NCI-H146 treated with DMSO at 0.1 percent for 48 hours (cell line): ENCODE results near the gene SAMD9.
"Not testable (repeated sequence)": the region's sequence is repeated elsewhere in the genome, so short reads cannot be mapped to it uniquely, and the experiment has no call there.

ENCODE experiments used
- DNase-seq: peaks from one replicate; lab custom pipeline; 2025; ENCODE audit not compliant: unreplicated experiment; lab: John Stamatoyannopoulos, UW

SAMD9 gene

DNA sequence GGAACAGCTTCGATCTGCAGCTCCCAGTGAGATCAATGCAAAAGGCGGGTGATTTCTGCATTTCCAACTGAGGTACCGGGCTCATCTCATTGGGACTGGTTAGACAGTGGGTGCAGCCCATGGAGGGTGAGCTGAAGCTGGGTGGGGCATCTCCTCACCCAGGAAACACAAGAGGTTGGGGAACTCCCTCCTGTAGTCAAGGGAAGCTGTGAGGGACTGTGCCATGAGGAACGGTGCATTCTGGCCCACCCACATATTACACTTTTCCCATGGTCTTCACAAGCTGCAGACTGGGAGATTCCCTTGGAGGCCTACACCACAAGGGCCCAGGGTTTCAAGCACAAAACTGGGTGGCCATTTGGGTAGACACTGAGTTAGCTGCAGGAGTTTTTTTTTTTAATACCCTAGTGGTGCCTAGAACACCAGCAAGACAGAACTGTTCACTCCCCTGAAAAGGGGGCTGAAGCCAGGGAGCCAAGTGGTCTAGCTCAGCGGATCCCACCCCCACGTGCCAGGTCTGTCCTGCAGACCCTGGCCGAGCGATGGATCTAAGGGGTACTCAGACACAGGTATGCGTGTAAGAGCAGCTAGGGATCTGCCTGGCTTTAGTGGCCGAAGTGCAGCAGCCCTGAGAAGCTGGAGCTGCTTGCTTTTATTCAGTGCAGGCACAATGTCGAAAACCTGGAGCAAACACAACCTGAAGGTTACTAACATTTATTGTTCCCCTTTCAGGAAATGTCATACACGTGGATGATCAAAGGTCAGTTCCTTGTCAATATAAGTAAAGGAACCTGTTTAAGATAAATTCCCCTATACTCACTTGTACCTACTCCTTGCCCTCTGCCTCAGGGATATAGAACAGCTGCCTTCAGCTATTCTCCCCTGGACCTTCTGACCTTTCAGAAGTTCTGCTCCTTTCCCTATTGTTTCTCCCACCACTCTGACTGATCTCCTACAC lies 3.1 kb upstream of the SAMD9 start:
- no peak for DNase-seq

DNA sequence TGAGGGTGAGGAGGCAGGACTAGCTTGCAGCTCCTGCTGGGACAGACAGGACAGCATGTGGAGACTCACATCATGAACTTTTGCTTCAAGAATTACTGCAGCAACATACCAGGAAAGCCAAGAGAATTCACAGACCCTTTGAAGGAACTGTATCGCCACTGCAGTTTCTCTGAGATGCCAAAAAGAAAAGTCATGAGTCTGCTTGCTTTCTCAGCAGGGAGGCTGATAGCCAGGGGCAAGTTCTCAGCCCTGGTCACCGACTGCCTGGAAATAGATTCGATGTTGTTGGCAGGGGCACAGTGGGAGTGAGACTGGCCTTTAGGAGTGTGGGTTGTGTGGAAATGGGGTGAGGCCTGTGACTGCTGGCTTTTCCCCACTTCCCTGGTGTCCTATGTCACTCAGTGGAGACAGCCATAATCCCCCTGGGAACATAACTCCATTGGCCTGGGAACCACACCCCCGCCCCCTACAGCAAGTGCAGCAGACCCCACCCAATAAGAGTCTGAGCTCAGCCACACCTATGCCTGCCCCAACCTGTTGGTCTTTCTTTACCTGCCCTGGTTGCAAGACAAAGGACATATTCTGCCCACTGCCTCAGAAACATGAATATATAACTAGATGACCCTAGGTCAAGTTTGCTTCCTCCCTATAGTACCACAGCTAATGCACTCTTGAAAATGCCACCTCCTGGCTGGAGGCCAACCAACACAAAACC lies 1.6 kb upstream of the SAMD9 start:
- DNase-seq = no peak

DNA sequence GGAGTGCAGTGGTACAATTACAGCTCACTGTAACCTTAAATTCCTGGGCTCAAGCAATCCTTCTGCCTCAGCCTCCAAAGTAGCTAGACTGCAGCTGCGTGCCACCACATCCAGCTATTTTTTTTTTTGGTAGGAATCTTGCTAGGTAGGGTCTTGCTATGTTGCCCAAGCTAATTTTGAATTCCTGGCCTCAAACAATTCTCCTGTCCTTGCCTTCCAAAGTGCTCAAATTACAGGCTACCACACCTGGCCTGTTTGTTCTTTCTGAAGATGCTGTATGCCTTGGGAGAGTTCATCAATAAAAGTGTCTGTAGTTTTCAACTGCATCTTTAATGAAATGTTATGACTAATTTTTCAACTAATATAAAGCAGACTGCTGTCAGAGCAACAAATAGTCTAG lies 452 bp downstream of the SAMD9 start:
- DNase-seq = peak; percentile 3

DNA sequence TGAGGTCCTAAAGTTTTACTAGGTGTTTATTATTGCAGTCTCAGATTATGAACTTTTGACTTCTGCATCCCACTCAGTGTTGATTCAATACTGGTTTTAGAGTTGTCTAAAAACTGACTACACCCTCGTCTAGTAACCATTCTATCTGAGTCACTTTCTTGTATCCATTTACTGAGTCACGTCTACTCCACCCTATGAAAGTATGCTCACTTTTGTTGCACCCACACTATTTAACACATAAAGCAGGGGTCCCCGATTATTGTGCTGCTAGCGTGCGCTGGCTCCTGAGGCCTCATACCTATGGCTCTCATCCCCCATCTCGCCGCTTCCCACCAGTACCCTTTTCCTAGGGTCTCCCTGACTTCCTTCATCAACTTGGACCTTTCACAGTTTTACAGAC lies 2.0 kb downstream of the SAMD9 start:
- DNase-seq = no peak

DNA sequence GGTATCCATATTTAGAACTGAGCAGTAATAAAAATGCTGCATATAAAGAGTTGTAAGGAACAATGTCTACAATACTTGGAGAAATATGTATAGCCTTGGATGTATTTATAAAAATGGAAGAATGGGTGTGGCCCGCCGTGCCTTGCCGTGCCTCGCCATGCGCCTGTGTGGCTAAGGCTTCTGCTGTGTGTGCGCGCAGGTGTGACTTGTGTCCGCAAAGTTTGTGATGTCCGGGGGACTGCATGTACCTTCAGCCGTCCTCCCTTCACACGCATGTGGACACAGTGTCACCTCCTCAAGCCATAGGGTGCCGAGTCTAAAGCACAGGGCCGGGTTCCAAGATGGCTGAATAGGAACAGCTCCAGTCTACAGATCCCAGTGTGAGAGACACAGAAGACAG lies 9.8 kb downstream of the SAMD9 start:
- DNase-seq = no peak

DNA sequence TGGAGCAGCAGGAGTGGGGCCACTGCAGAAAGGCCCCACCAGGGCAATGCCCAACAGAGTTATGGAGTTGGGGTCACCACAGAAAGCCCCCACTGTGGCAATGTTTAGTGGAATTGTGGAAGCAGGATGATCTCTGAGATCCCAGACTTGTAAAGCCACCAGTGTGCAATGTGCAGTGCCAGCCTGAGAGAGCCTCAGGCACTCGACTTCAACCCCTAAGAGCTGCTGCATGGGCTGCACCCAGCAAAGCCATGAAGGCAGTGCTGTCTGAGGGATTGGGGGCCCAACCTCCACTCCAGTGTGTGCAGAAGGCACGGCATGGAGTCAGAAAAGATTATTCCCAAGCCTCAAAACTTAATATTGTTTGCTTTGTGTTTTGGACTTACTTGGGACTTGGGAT lies 20.4 kb downstream of the SAMD9 start:
- no peak for DNase-seq

DNA sequence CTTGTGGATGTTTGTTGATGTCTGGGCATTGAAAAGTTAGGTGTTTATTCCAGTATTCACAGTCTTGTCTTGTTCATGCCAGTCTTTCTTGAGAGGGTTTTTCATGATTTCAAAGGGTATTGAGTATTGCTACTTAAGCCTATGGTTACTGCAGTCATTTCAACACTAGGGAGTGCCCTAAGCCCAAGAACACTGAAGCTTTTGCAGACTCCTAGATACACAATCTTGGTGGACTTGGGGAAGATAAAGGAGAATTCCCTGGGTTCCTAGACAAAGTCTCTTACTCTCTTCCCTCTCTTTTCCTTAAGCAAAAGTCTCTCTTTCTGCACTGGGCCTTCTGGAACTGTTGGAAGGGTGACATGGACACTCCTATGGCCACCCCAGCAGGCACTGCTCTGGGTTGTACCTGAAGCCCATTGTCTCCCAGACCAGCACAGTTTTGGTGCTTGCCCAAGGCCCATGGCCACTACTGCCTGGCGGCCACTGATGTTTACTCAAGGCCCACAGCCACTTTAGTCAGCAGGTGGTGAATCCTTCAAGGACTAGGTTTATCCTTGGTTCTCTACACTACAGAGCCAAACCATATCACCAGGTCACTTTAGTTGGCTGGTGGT lies 24.9 kb downstream of the SAMD9 start:
- peak; percentile 2 for DNase-seq

DNA sequence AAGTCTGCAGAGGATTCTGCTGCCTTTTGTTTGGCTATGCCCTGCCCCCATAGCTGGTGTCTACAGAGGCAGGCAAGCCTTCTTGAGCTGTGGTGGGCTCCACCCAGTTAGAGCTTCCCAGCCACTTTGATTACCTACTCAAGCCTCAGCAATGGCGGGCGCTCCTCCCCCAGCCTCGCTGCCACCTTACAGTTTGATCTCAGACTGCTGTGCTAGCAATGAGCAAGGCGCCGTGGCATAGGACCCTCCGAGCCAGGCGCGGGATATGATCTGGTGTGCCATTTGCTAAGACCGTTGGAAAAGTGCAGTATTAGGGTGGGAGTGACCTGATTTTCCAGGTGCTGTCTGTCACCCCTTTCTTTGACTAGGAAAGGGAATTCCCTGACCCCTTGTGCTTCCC lies 44.4 kb downstream of the SAMD9 start:
- DNase-seq = not testable (repeated sequence)

DNA sequence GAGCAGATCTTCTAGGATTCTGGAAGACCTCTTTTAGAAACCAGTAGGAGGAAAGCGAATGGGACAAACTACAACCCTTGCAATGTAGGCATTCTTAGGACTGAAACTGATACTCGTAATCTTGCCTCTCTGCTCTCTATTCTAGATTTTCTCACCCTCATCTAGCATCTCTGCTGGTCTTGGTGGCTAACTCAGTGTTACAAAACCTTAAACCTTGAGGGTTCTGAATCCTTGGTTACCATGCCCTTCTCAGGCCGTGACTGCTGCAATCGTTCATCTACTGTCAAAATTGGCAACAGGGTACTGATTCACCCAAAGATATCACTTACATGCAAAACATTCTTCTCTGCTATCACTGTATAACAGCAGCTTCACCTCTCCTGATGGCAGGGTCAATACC lies 55.2 kb downstream of the SAMD9 start:
- no peak for DNase-seq

DNA sequence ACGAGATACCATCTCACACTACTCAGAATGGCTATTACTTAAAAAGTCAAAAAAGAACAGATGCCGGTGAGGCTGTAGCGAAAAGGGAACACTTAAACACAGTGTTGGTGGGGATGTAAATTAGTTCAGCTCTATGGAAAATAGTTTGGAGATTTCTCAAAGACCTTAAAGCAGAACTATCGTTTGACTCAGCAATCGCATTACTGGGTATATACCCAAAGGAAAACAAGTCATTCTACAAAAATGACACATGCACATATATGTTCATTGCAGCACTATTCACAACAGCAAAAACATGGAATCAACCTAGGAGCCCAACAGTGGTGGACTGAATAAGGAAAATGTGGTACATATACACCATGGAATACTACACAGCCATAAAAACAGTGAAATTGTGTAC lies 56.9 kb downstream of the SAMD9 start:
- DNase-seq = no peak

DNA sequence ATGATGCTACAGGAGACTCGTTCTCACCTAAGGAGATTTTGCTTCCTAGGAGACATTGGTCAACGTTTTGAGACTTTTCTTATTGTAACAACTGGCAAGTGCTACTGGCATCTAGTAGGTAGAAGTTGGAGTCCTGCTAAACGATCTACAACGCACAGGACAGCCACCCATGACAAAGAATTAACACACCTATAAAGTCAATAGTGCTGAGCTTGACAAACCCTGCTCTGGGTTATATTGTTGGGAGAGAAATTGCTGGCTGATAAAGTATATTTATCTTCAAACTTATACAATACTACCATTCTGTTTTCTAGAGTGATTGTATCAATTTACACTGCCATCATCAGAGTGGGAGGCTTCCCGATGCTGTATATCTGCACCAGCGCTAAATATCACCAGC lies 57.8 kb downstream of the SAMD9 start:
- no peak for DNase-seq

DNA sequence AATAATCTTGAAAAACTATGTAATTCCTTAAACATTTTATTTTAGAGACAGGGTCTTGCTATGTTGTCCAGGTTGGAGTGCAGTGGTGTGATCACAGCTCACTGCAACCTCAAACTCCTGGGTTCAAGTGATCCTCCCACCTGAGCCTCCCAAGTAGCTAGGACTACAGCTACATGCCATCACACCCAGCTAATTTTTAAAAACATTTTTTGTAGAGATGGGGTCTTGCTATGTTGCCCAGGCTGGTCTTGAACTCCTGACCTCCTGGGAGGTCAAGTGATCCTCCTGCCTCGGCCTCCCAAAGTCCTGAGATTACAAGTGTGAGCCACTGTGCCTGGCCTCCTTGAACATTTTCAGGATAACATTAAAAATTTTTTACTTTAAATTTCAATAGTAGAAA lies 61.2 kb downstream of the SAMD9 start:
- not testable (repeated sequence) for DNase-seq

DNA sequence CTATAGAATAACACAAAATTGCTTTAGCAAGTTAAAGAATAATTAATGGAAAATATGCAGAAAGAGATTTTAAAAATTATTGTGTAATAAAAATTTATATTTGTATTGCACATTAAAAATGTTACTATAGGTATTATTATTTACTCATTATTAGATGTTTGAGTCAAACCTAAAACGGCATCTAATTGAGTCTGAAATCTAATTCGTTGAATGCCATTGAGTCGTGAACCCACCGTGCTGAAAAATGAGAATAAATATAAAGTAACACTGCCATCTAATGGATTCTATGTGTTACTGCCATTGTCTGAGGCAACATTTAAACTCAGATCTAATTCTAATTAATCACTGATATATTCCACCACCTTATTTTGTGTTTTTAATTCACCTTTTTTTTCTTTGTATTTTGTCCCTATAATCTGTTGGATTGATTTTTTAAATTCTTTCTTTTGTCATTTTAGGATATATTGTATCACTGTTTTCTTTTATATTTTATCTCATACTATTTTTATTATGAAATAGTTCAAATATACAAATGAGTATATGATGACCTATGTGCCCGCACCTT lies 62.2 kb downstream of the SAMD9 start:
- DNase-seq = peak; percentile 40

DNA sequence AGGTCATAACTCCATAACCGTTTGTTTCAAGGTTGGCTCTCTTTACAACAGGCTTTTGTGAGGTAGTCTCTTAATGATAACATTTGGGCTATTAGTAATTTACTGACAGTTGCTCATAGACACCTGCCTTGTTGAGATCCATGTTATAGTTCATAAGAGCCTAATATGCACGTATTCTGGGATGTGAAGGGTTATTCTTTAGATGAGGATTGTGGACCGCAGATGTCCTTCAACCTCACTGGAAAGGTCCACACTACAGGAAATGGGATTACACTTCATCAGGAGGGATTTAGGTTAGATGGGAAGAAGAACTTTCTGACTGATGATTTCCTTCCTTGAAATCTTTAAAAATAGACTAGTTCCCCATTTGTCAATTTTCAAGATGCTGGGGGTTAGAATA lies 62.8 kb downstream of the SAMD9 start:
- DNase-seq = no peak

DNA sequence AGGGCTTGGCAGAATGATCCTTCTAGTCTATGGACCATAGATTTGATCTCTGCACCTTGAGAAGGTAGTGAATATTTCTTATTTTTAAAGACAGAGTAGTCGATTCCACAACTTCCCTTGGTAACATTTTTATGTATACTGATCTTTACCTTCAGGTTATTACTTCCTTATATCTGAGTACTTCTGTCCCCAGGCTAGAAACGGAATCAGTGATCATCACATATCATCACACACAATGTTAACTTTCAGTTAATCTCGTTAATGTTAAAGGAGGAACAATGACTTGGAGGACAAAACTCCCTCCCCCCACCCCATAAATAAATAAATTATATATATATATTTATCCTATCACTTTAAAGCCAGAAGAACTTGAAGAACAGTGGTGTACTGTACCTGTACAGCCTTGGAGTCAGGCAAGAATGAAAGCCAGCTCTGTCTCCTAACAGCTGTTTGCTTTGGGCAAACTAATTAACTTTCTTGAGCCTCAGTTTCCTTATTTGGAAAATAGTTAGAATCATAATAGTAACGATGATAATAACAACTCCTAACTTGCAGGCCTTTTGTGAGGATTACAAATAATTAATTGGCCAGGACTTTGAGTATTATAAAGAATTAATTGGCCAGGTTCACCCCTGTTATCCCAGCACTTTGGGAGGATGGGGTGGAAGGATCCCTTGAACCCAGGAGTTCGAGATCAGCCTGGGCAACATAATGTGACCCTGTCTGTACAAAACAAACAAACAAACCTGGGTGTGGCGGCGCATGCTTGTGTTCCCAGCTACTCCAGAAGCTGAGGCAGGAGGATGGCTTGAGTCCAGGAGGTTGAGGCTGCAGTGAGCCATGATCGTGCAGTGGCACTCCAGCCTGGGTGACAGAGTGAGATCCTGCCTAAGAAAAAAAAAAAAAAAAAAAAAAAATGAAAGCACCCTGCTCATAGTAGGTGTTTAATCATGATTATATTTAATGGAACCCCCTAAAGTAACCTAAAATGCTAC lies 63.5 kb downstream of the SAMD9 start:
- no peak for DNase-seq

DNA sequence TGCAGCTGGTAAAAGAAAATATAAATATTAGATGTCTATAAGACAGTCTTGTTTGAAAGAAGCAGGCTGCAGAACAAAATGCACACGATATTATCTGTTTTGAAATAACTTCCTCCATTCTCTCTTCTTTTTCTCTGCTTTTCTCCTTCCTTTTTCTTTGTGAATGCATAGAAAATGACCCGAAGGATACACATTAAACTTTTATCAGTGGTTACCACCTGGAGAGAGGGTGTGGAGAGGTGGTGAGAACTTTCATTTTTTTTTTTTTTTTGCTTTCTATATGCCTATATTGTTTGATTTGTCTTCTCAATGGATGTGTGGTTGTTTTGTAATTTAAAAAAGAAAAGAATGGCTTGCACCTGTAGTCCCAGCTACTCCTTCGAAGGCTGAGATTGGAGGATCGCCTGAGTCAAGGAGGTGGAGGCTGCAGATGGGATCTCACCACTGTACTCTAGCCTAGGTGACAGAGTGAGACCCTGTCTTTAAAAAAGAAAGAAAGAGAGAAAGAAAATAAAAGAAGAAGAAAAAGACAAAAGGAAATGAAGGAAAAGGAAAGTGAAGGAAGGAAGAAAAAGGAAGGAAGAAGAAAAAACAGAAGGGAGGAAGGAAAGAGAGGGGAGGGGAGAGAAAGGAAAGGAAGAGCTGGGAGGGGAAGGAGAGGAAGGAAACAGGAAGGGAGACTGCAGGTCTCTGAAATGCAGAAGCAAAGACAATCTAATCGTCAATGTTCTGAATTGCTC lies 64.4 kb downstream of the SAMD9 start:
- DNase-seq = no peak

DNA sequence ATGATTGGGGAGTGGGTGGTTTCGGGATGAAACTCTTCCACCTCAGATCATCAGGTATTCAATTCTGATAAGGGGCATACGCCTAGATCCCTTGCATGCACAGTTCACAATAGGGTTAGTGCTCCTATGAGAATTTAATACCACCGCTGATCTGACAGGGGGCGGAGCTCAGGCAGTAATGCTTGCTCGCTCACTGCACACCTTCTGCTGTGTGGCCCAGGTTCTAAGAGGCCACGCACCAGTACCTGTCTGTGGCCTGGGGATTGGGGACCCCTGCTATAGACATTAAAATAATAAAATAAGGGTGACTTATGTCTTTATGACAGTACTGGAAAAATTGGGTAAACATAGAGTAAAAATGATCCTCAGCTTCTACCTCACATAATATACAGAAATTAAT lies 66.1 kb downstream of the SAMD9 start:
- no peak for DNase-seq
